HG02759 (cell line): Measurements from ENCODE around the gene GPX3.

ENCODE experiments used
- ATAC-seq: cut with Tn5 transposase; IDR thresholded peaks from one replicate; pipeline ENCODE4 v1.9.1; 2021; ENCODE audit warnings: mild to moderate bottlenecking, moderate library complexity; ENCODE audit not compliant: unreplicated experiment

Gene GPX3

GRCh38 chr5:151075698-151076331 lies 55.4 kb downstream of the GPX3 start:
- no peak for ATAC-seq

GRCh38 chr5:151076616-151077015 lies 56.2 kb downstream of the GPX3 start:
- ATAC-seq, result no peak

GRCh38 chr5:151077419-151077818 lies 57.0 kb downstream of the GPX3 start:
- ATAC-seq, result no peak

- ATAC-seq, result no peak
Measured at GRCh38 chr5:151077967-151078366, 57.6 kb downstream of the GPX3 start.
